ENCODE data around the gene KRTAP9-2.

DNA sequence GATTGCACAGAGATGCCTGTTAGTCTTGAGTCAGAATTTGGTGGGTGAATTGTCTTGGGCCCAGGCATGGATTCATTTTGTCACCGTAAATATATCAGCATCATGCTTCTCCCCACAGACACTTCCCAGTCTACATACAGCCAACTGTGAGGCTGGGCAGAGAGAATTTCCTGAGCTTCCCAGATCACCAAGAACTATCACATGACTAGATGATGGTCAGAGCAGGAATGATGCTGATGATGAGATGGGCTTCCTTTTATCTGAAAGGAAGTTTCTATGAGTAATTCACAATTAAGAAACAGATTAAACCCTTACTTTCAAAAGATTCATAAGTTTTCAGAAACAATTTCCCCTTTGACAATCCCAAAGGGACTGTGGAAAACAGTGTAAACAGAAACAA is 28.4 kb downstream of the KRTAP9-2 start:
- TF ChIP-seq POLR2AphosphoS5 (IDR thresholded peaks at IDR 0.05): no peak
- TF ChIP-seq, protein P1, sequence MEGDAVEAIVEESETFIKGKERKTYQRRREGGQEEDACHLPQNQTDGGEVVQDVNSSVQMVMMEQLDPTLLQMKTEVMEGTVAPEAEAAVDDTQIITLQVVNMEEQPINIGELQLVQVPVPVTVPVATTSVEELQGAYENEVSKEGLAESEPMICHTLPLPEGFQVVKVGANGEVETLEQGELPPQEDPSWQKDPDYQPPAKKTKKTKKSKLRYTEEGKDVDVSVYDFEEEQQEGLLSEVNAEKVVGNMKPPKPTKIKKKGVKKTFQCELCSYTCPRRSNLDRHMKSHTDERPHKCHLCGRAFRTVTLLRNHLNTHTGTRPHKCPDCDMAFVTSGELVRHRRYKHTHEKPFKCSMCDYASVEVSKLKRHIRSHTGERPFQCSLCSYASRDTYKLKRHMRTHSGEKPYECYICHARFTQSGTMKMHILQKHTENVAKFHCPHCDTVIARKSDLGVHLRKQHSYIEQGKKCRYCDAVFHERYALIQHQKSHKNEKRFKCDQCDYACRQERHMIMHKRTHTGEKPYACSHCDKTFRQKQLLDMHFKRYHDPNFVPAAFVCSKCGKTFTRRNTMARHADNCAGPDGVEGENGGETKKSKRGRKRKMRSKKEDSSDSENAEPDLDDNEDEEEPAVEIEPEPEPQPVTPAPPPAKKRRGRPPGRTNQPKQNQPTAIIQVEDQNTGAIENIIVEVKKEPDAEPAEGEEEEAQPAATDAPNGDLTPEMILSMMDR (IDR thresholded peaks at IDR 0.05): no peak
- TF ChIP-seq POLR2A (IDR thresholded peaks at IDR 0.05): no peak
- no peak for TF ChIP-seq EP300 (IDR thresholded peaks at IDR 0.05)
